GM21786 (cell line): Measurements from ENCODE around the gene RCVRN.

Experiments
- ATAC-seq: cut with Tn5 transposase; IDR thresholded peaks from one replicate; pipeline ENCODE4 v1.9.1; 2021; ENCODE audit not compliant: unreplicated experiment

The RCVRN gene

DNA sequence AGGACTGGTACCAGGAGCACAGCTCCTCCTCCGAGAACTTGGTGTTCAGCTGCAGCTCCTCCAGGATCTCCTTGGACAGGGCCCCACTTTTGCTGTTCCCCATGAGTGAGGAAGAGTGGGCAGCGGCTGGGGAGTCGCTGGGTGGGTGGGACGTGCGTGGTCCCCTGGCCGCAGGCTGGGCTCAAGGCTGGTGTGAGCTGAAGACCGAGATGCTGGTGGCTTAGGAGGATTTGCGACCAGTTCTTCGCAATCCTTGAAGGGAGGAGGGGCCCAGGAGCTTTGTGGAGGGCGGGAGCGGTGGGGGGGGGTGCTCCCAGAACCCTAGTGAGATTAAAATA lies at the start of gene RCVRN:
TSS of gene RCVRN (minus strand) at position 194 of the 338 bp plus-strand sequence. CDS start at position 103, 91 bp downstream.
- ATAC-seq, result no peak

DNA sequence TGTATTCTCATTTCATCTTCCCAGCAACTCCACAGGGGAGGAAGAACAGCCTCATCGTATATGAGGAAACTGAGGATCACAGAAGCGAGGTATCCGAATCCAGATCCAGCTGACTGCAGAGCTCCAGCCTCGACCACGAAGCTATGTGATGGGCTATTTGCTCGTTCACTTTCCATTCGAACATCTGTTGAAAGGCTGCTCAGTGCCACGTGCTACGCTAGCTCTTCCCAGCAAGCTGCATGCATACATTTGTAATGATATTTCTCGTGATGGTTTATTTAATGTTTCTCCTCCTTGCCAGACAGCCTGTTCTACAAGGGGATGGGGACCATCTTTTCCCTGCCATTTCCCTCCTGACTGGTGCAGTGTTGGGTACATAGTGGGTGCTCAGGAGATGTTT lies 48.4 kb upstream of the RCVRN start:
- ATAC-seq, result no peak

DNA sequence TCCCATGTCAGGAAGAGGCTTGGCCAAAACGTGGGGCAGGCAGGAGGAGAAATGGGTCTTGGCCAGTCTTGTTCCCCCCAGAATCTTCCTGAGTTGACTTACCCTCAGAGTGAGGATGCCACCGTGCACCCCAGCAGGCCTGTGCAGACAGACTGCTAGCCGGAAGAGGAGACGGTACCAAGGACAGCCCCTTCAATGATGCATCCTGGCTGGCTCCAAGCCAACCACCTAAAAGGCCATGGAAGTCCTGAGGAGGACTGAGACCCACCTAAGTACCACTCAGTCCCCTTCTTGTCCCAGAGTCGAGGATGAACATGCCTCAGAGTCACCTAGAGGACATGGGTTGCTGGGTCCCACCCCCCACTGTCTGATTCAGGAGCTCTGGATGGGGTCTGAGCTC lies 46.7 kb upstream of the RCVRN start:
- ATAC-seq, result no peak

DNA sequence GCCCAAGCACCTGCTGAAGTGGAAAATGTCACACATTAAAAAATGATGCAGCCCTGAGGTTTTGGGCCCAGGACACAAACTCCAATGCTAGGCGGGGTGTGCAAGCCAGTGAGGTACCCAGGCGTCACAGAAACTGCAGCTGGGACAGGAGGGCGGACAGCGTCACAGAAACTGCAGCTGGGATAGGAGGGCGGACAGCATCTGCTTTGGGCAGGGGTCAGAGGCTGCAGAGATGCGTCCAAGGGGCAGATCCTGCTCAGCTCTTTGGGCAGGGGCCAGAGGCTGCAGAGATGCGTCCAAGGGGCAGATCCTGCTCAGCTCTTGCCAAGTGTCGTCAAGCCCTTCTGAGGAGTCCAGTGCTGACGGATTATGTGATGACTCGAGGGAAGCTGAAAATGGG lies 43.9 kb upstream of the RCVRN start:
- ATAC-seq, result no peak

DNA sequence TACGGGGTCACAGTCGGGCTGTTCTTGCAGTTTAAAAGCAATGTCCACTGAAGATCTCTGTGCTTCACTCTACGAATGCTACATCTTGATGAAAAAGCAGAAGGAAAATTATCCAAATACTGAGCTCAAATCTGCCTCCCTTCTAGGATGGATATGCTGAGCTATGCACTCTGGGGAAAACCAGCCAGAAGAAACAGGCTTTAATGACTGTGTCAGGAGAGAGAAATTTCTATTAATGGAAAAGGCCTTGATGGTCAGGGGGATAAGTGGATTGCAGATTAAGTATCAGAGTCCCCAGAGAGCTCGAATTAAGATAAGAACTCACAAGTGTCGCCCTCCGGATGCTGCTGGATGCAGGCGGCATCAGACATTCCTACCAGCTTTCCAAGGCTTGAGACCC lies 39.6 kb upstream of the RCVRN start:
- no peak for ATAC-seq

DNA sequence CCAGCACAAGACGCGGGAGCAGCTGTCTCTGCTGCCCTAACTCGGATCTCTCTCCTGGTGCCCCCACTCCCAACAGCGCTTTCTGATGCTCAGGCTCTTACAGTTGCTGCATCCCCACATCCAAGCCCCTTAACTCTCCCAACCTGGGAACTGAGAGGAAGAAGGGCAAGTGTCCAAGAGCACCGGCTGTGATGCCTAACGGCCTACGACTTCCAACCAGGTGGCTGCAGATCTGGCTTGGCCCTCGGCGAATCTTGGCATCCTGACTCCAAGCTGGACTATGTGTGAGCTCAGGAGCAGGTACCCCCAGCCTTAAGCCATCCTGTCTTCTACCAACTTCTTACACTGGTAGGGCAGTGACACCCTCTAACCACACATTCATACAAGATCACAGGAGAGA lies 38.3 kb upstream of the RCVRN start:
- no peak for ATAC-seq

DNA sequence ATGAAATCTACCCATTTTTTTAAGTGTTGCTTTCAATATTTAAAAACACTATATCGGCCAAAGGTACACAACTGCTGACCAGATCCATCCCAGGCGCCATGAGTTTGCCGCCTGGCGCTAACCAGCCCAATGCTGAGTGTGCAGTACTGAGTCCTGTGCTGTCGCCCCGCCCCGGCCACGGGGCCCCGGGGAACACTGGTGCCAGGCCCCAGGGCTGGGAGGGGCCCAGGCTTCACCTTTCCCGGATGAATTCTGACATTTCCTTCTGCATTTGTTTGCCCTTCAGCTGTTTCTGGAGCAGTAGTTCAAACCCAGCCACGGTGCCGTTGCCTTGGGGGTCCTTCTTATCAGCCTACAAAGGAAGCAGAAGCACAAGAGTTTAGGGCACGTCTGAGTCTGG lies 37.8 kb upstream of the RCVRN start:
- ATAC-seq, result no peak

DNA sequence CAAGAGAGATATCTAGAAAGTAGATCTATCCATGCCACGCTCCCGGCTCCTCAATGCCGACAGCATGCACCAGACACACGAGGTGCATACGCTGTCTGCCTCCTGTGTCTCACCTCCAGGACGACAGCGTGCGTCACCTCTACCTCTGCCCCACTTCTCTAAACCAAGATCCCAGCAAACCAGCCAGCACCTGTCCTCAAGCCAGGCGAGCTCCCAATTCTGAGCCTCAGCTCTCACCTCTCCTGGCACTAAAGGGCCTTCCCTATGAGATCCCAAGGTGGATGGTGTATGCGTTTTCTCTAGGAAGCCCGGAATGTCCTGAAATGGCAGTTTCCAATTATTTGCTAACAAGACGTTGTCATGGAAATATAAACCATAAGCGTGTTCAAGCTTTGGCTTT lies 36.2 kb upstream of the RCVRN start:
- ATAC-seq, result no peak

DNA sequence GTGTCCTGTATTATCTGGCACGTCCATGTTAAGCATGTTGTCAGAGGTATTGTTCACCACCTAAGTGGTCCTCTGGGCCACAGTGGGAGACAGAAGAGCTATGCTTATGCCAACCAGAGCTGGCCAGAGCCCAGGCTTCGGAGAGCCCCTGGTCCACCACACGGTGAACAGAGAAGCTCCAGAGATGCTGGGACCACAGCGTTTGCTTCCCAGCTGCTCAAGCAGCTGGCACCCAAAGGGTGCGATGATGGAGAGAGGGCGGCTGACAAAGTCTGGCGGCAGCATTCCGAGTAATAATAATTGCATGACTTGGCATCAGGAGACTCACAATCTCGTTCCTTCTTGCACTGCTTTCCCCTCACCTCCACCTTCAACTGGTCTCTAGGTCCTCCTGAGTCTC lies 35.8 kb upstream of the RCVRN start:
- ATAC-seq, result no peak

DNA sequence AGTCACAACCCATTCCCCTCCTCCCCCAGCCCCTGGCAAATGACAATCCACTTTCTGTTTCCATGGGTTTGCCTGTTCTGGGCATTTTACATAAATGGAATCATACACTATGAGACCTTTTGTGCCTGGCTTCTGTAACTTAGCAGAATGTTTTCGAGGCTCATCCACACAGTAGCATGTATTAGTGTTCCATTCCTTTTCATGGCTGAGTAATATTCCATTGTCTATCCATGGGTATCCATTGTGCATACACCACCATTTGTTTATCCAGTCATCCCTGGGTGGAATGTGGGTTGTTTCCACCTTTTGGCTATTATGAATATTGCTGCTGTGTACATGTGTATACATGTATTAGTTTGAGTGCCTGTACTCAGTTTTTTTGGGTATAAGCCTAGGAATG lies 33.7 kb upstream of the RCVRN start:
- ATAC-seq, result no peak

DNA sequence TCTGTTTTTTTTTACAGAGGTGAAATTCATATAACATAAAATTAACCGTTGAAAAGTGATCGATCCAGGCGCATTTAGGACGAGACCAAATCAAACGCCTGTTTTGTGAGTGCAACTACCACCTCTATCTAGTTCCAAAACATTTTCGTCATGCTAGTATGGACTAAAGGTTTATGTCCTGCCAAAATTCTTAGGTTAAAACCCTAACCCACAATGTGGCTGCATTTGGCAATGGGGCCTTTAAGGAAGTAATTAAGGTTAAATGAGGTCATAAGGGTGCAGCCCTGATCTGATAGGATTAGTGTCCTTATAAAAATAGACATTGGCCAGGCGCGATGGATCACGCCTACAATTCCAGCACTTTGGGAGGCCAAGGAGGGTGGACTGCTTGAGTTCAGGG lies 32.8 kb upstream of the RCVRN start:
- ATAC-seq, result no peak

DNA sequence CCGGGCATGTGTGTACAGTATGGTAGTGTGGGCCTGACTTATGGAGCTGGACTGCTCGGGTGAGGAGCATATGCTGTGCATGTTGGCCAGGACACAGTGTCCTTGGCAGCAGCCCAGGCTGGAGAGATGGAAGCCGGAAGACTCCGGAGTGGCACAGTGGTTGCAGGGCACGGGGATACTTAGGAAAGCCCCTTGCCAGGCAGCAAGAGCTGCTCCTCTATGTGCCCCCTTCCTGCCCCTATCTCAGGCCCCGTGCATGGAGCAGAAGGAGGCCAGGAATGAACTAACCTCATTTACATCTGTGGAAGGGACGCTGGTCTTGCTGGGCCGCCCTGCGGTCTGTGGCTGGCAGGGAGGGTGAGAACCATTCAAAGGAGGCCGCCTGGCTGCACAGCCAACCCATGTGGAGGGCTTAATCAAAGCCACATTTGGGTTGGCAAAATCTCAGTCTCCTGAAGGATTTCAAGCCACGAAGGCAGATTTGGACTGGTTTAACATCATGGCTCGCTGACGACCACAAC lies 32.2 kb upstream of the RCVRN start:
- ATAC-seq, result no peak

DNA sequence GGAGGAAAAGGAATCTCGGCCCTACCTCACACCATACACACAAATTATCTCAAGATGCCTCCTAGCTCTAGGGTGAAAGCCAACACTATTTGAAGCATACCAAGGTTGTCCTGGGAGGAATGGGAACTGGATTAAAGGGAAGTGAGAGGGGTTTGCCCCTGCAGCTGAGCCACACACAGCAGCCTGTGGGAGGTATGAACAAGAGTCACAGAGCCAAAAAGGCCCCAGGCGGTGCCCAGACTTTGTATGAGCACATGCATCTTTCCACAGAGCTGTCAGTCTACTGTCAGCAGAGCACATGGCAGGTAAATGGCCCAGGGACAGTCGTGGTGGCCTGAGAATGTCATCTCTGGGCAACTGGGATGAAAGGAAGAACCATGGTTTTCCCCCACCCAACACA lies 31.0 kb upstream of the RCVRN start:
- no peak for ATAC-seq

DNA sequence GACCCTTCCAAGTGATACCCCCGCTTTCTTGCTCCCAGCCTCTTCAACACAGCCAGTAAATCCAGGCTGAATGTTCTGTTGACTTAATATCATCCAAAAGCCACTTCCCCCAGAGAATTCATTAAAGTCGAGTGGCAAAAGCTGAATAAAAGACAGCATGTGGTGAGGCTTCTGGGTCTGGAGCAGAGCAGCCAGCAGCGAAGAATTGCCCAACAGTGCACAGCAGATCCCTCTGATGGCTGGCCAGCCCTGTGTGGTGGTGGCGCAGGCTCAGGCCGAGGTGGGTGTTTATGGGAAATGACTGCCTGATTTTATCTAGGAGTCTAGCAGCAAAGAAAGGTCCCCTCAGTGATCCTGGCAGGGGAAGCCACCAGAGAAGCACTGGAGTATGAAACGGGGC lies 30.3 kb upstream of the RCVRN start:
- no peak for ATAC-seq

DNA sequence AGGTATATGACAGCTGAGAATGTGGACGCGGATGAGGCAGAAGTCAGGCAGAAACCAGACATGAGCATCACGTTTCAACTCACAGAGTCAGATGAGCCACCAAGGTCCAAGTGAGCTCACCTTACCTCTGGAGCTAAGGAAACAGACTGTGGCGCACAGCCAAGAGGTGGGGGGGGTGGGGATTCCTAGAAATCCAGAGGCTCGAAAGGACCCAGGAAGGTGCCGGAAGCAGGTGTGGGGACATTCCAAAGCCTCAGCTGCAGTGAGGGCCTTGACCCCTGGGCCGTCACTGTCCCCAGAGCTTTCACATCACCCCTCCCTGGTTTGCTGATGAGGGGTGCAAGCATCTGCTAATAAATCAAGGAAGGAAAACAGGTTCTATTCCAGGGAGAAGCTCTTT lies 29.3 kb upstream of the RCVRN start:
- ATAC-seq, result no peak

DNA sequence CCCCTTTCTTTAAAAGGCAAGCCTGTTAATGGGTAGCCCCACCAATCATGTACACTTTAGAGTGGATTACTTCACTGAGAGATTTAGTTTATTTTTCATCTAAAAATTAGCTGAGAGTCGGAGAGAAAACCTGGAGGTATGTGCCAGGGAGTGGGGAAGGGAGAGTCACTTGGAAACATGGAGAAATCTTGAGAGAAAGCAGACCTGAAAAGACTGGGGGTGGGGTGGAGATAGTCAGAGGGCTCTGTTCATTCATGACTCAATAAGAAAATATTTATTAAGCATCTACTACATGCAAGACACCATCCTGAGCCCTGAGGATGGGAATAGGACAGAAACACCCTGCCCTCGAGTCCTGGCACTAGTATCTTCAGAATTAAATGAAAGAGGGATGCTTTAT lies 27.4 kb upstream of the RCVRN start:
- no peak for ATAC-seq

DNA sequence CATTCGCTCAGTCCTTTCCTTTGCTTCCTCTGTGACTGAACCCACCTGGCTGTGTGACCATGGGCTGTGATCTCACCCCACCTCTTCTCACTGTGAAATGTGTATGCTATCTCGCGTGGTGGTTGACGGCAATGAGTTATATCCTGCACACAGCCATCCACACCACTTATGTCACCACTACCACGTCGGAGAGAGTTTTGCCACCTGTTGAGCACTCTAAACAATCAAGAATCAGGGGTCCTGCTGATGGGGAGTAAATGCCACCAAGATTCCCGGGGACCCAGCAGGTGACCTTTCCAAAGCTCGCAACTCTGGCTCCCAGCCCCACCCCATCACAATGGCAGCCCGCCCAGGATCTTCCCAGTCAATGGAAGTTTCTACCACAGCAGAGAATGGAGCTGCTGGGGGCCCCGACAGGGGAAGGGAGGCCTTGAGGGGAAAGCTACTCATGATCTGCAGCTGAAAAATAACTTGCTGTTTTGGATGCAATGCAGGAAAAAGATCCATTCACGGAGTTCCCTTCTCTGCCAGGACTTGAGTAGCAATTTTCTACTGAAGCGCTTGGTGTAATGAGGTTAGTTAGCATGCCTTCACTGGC lies 26.2 kb upstream of the RCVRN start:
- ATAC-seq, result no peak

DNA sequence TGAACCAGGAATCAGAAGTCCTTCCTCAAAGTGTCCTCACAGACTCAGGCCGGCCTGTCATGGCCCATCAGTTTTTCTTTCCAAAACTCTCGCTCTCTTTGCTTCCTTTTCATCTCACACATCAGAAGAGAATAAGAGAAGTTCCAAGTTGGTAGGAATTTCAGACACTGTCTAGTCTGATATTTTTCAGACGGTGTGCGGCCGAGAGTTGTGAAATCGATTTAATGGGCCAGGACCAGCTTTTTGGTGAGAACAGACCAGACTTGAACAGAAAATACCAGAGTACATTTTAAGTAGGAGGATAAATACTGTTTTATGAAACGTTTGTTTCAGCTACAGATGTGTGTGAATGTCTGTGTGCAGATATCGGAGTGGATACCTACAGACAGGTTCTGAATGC lies 24.8 kb upstream of the RCVRN start:
- ATAC-seq, result no peak

DNA sequence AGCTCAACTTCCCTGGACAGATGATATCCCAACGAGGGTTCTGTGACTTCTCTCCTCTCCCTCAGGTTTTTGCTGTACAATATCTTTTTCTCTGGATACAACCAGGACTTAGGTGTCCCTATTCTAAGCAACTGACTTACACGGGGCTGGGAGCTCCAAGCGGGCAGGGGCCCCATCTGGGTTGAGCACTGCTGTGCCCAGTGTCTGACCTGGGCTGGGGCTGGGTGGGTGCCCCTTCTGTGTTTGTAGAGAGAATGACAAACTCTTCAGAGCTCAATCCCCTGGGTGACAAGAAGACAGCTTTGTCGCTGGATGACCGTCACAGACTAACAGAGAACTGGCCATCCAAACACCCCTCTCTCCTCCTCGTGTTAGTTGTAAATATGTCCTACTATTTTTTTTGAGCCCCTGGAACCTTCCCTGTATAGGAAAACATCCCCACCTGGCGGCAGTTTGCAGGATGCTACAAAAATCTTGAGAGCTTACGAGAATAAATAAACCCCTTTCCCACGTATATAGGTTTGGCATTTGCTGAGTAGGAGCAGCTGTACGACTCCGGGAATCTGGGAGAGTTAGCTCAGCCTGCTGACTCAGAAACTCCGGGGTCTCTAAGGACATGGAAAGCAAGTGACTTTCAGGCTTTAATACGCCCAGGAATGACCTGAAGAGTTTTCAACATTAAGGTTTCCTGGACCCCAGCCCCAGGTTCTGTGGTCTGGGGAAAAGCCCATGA lies 23.7 kb upstream of the RCVRN start:
- no peak for ATAC-seq

DNA sequence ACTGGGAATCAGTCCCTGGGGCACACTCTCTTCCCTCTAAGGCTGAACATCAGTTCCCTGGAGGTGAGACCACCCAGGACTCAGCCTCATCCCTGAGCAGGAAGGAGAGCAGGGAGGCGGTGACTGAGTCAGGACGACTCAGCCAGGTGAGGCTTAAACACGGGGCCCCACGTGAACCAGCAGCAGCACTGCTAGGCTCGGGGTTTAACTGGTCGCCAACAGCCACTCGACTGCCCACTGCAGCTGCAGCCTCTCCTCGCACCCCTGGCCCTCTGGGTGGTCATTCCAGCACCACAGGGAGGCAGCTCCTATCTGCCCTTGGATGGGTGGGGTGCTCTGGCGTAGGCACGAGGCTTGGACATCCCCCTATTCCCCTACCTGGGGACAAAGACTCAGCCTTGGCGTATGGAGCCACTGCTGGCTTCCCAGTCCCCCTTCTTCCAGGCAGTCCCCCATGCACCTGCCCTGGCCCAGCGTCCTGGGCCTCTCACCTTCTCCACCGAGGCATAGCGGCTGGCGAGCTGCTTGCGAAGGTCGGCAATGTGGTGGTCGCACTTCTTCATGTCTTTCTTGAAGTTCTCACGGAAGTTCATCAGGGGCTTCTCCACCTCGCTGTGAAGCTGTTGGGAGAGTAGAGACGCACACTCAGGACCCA lies 21.2 kb upstream of the RCVRN start:
- ATAC-seq, result no peak

DNA sequence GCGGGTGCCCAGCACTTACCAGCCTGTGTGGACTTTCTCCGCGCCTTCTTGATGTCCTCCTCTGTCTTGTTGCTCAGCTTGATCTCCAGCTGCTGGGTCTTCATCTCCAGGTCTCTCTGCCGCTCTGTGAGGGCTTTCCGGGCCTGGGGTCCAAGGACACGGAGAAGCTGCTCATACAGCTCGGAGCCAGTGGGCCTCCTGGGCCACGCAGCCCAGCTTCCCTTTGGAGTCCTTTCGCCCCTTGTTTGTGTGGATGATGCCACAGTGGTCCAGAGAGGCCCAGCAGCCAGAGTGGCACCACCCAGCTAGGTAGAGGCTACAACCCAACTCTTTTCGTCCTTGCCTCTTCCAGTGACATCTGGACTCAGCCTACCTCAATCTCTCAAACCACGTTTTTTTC lies 20.4 kb upstream of the RCVRN start:
- no peak for ATAC-seq

DNA sequence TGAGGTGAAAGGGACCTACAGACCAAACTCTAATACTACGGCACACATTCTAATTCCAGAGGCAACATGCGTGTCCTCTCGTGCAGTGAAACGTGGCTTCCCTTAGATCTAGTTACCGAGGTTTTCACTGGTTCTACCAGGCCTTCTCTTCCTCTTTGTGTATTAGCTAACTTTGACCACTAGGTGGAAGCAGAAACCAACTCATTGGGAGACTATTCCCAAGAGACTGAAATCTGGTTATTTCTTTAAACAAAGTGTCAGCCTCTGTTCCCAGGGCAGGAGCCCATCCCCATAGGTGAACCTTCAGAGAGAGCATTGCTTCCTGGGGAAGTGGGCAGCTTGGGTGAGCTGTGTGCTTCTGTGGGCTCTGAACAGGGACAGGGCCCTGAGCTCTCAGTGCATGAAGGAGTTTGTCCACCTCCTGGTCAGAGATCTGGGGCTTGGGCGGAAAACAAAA lies 19.7 kb upstream of the RCVRN start:
- peak; percentile 56 for ATAC-seq
